ENCODE measurements around the gene PACS1. TPM values are rescaled to one million over a fixed set of nuclear protein-coding genes. Genes with fewer than 3 reads are reported as not detected.

PACS1 gene
- total RNA-seq, 1 donor from 2014 or later: 30.6 TPM

DNA sequence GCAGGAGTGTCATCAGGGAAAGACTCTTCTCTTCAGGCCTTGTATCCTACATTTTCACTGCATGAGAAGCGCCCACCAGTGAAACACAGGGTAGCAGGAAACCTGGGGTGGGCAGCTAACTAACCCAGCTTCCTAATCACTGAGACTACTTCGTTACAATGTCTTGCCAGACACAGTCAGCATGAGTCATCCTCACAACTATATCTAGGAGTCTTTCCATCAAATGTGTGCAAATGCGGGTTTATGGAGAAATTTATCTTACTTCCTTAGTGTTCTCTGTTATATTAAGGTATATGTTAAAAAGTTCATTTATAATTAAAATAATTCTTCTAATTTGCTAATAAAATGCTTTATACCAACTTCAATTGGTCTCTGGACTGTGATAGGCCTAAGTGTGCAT, 118.5 kb downstream of the PACS1 start:
- Mint-ChIP-seq H3K36me3 (ENCODE audit: unreplicated experiment) (peaks cover 6% of the 10 kb centered on the region), H3K4me3 (ENCODE audit: unreplicated experiment) (no peak overlapping the region), H3K27me3 (ENCODE audit: unreplicated experiment) (peaks cover 2% of the 10 kb centered on the region), H3K4me1 (ENCODE audit: low read depth, unreplicated experiment) (peaks cover 11% of the 10 kb centered on the region), H3K9me3 (ENCODE audit: unreplicated experiment) (peaks cover 5% of the 10 kb centered on the region), H3K27ac (ENCODE audit: unreplicated experiment) (no peak overlapping the region)
- no peak for DNase-seq
- TF ChIP-seq, protein P1, sequence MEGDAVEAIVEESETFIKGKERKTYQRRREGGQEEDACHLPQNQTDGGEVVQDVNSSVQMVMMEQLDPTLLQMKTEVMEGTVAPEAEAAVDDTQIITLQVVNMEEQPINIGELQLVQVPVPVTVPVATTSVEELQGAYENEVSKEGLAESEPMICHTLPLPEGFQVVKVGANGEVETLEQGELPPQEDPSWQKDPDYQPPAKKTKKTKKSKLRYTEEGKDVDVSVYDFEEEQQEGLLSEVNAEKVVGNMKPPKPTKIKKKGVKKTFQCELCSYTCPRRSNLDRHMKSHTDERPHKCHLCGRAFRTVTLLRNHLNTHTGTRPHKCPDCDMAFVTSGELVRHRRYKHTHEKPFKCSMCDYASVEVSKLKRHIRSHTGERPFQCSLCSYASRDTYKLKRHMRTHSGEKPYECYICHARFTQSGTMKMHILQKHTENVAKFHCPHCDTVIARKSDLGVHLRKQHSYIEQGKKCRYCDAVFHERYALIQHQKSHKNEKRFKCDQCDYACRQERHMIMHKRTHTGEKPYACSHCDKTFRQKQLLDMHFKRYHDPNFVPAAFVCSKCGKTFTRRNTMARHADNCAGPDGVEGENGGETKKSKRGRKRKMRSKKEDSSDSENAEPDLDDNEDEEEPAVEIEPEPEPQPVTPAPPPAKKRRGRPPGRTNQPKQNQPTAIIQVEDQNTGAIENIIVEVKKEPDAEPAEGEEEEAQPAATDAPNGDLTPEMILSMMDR (IDR thresholded peaks at IDR 0.05; ENCODE audit: partially characterized antibody, unreplicated experiment): no peak

- Mint-ChIP-seq H3K4me1 (ENCODE audit: low read depth, unreplicated experiment) (peaks cover 11% of the 10 kb centered on the region), H3K4me3 (ENCODE audit: unreplicated experiment) (no peak overlapping the region), H3K9me3 (ENCODE audit: unreplicated experiment) (peaks cover 5% of the 10 kb centered on the region), H3K36me3 (ENCODE audit: unreplicated experiment) (peaks cover 6% of the 10 kb centered on the region), H3K27ac (ENCODE audit: unreplicated experiment) (no peak overlapping the region), H3K27me3 (ENCODE audit: unreplicated experiment) (peaks cover 2% of the 10 kb centered on the region)
- TF ChIP-seq, protein P1 (IDR thresholded peaks at IDR 0.05; ENCODE audit: partially characterized antibody, unreplicated experiment): no peak
- no peak for DNase-seq
Measured at GRCh38 chr11:66189031-66189745, 119.1 kb downstream of the PACS1 start.

DNA sequence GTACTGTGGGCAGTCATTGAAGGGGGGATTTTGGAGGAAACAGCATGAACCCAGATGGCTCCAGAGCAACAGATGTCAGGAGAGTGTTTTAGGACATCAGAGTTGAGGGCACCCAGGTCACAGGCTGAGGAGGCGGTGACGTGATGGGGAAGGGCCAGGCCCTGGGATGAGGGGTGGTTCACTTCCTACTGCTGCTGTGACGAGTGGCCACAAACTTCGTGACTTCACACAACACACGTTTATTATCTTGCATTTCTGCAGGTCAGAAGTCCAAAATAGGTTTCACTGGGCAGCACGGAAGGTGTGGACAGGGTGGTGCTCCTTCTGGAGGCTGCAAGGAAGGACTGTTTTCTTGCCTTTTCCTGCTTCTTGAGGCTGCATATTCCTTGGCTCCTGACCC, 120.7 kb downstream of the PACS1 start:
- peak overlapping the region; percentile 67 for H3K27ac Mint-ChIP-seq (ENCODE audit: unreplicated experiment)
- H3K27me3 Mint-ChIP-seq (ENCODE audit: unreplicated experiment): peaks cover 2% of the 10 kb centered on the region
- H3K4me1 Mint-ChIP-seq (ENCODE audit: low read depth, unreplicated experiment): peaks cover 9% of the 10 kb centered on the region
- peak; percentile 42 for DNase-seq
- H3K4me3 Mint-ChIP-seq (ENCODE audit: unreplicated experiment): peak overlapping the region; percentile 31
- peaks cover 5% of the 10 kb centered on the region for H3K9me3 Mint-ChIP-seq (ENCODE audit: unreplicated experiment)
- TF ChIP-seq, protein P1 (IDR thresholded peaks at IDR 0.05; ENCODE audit: partially characterized antibody, unreplicated experiment): no peak
- H3K36me3 Mint-ChIP-seq (ENCODE audit: unreplicated experiment): peaks cover 6% of the 10 kb centered on the region

DNA sequence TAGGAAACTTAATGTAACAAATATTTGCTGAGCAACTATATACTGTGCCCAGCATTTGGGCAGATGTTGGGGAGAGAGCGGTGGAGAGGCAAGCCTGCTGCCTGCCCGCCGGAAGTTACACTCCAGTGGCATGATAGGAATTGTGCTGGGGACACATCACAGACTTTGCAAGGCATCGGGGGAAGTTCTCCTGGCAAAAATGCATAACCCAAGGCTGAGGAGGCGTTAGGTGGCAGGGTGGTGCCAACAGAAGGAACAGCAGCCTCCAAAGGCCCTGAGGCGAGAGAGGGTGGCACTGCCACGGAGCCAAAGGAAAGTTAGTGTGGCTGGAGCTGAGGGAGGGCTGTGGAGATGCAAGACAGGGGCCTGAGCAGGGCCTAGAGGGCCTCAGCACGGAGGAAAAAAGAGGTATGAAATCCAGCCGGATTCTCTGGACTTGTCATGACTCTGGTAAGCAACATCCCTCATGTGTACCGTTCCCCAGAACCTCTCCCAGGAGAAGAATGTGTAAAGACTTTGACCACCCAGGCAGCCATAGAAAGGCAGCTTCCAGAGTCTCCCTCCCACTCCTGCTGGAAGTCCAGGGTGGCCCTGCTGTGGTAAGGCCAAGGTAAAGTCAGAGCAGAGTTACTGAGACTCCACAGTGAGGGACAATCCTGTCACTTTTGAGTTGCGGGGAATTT, 122.2 kb downstream of the PACS1 start:
- H3K27me3 Mint-ChIP-seq (ENCODE audit: unreplicated experiment): peaks cover 2% of the 10 kb centered on the region
- no peak for DNase-seq
- peak overlapping the region; percentile 28 for H3K27ac Mint-ChIP-seq (ENCODE audit: unreplicated experiment)
- H3K4me1 Mint-ChIP-seq (ENCODE audit: low read depth, unreplicated experiment): peaks cover 9% of the 10 kb centered on the region
- no peak overlapping the region for H3K4me3 Mint-ChIP-seq (ENCODE audit: unreplicated experiment)
- TF ChIP-seq, protein P1 (IDR thresholded peaks at IDR 0.05; ENCODE audit: partially characterized antibody, unreplicated experiment): no peak
- peaks cover 5% of the 10 kb centered on the region for H3K9me3 Mint-ChIP-seq (ENCODE audit: unreplicated experiment)
- peaks cover 6% of the 10 kb centered on the region for H3K36me3 Mint-ChIP-seq (ENCODE audit: unreplicated experiment)

DNA sequence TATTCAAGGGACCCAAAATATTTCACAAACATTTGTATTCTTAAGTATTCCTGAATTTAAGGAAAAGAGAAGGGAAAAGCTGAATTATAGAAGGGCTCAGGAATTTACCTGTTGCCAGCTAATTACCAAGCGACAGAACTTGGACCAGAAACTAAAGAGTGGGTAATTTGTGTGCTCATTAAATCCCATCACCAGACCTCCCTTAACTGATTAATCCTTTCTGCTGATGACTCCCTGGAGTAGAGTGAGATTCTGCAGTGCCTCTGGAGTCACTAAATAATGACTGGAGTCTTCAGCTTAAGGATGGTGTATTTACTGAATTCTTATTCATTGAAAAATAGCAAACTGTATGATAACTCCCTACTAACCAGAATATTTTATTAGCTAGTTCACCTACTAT, 124.3 kb downstream of the PACS1 start:
- no peak for DNase-seq
- Mint-ChIP-seq H3K36me3 (ENCODE audit: unreplicated experiment) (peaks cover 3% of the 10 kb centered on the region), H3K4me1 (ENCODE audit: low read depth, unreplicated experiment) (peaks cover 9% of the 10 kb centered on the region), H3K4me3 (ENCODE audit: unreplicated experiment) (no peak overlapping the region), H3K9me3 (ENCODE audit: unreplicated experiment) (peaks cover 4% of the 10 kb centered on the region), H3K27me3 (ENCODE audit: unreplicated experiment) (peaks cover 2% of the 10 kb centered on the region), H3K27ac (ENCODE audit: unreplicated experiment) (no peak overlapping the region)
- TF ChIP-seq, protein P1 (IDR thresholded peaks at IDR 0.05; ENCODE audit: partially characterized antibody, unreplicated experiment): no peak

All from glutamatergic neuron (in vitro differentiated cells).